Measurements from ENCODE around the gene DDB1. TPM values are rescaled to one million over a fixed set of nuclear protein-coding genes. Genes with fewer than 3 reads are reported as not detected.

DDB1 gene
- total and polyA plus RNA-seq, 9 of the 15 experiments (the other 6 are each of a cell fraction or from before 2014, with no cell fraction given), result 172 to 361 (median 266) TPM

- TF ChIP-seq HMG20A (CRISPR knock-in tag; conservative IDR thresholded peaks at IDR 0.05), result no peak
- TF ChIP-seq MEF2A (IDR thresholded peaks at IDR 0.05; ENCODE audit: control insufficient read depth, low read depth, low read length), result no peak; the same call in 1 of the 2 replicates
- no peak; the same call in 1 of the 2 replicates for TF ChIP-seq HLTF (IDR thresholded peaks at IDR 0.05)
- TF ChIP-seq ETS2 (tag; IDR thresholded peaks at IDR 0.05; ENCODE audit: borderline replicate concordance, poor library complexity, severe bottlenecking), result no peak
- TF ChIP-seq E2F8 (IDR thresholded peaks at IDR 0.05; ENCODE audit: low read depth, partially characterized antibody), result peak; percentile 83
- TF ChIP-seq FOXA3 (CRISPR knock-in tag; conservative IDR thresholded peaks at IDR 0.05 in 1 of 2, IDR thresholded peaks at IDR 0.05 in 1 of 2), result no peak
- peak; percentile 76 for TF ChIP-seq CREM (IDR thresholded peaks at IDR 0.05; ENCODE audit: low read depth)
- TF ChIP-seq FOXP1 (CRISPR knock-in tag; IDR thresholded peaks at IDR 0.05), result 0 out of 2 replicates have a peak, but pooled peaks have one; percentile 33
- TF ChIP-seq DPF2 (IDR thresholded peaks at IDR 0.05), result no peak; the same call in 1 of the 2 replicates
- peak; percentile 25 to 57; a peak in 1 of 4 replicates for TF ChIP-seq FOXK2 (conservative IDR thresholded peaks at IDR 0.05 in 1 of 2, IDR thresholded peaks at IDR 0.05 in 1 of 2; ENCODE audit: low read depth in 2 of 2)
- no peak for TF ChIP-seq ZNF311 (CRISPR knock-in tag; IDR thresholded peaks at IDR 0.05)
- no peak for TF ChIP-seq IRF2 (CRISPR knock-in tag; IDR thresholded peaks at IDR 0.05)
- TF ChIP-seq KAT2B (IDR thresholded peaks at IDR 0.05; ENCODE audit: low read depth, low read length), result no peak
- TF ChIP-seq ZBED1 (IDR thresholded peaks at IDR 0.05), result no peak
- peak; percentile 15; the same call in 1 of the 2 replicates for TF ChIP-seq ZNF263 (CRISPR knock-in tag; IDR thresholded peaks at IDR 0.05; ENCODE audit: borderline replicate concordance)
- no peak for TF ChIP-seq ZNF707 (CRISPR knock-in tag; conservative IDR thresholded peaks at IDR 0.05)
- TF ChIP-seq, protein P1, sequence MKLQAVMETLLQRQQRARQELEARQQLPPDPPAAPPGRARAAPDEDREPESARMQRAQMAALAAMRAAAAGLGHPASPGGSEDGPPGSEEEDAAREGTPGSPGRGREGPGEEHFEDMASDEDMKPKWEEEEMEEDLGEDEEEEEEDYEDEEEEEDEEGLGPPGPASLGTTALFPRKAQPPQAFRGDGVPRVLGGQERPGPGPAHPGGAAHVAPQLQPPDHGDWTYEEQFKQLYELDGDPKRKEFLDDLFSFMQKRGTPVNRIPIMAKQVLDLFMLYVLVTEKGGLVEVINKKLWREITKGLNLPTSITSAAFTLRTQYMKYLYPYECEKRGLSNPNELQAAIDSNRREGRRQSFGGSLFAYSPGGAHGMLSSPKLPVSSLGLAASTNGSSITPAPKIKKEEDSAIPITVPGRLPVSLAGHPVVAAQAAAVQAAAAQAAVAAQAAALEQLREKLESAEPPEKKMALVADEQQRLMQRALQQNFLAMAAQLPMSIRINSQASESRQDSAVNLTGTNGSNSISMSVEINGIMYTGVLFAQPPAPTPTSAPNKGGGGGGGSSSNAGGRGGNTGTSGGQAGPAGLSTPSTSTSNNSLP (IDR thresholded peaks at IDR 0.05; ENCODE audit: borderline replicate concordance, low read depth, low read length), result no peak
- TF ChIP-seq ZNF766 (CRISPR knock-in tag; conservative IDR thresholded peaks at IDR 0.05), result peak; percentile 73
- no peak for TF ChIP-seq MAFK (IDR thresholded peaks at IDR 0.05; ENCODE audit: low read length)
- no peak for TF ChIP-seq JUNB (CRISPR knock-in tag; conservative IDR thresholded peaks at IDR 0.05)
- no peak for TF ChIP-seq KLF16 (IDR thresholded peaks at IDR 0.05)
- TF ChIP-seq U2AF2 (optimal IDR thresholded peaks at IDR 0.05; ENCODE audit: low read depth, low read length), result no peak
- no peak for TF ChIP-seq ESRRB (CRISPR knock-in tag; IDR thresholded peaks at IDR 0.05; ENCODE audit: borderline replicate concordance)
- TF ChIP-seq RNF2 (IDR thresholded peaks at IDR 0.05), result peak; percentile 63
- no peak for TF ChIP-seq SLC30A9 (CRISPR knock-in tag; IDR thresholded peaks at IDR 0.05)
- TF ChIP-seq NBN (IDR thresholded peaks at IDR 0.05; ENCODE audit: low read depth), result peak; percentile 61; the same call in 1 of the 2 replicates
- no peak for TF ChIP-seq ZNF778 (CRISPR knock-in tag; IDR thresholded peaks at IDR 0.05)
Observed at GRCh38 chr11:61361741-61362541, 29.0 kb upstream of the DDB1 start, which contains the start of the genes CYB561A3 and TMEM138 (continued).
